GM12872 (cell line): ENCODE measurements around the gene USP49.

ENCODE experiments used
- CTCF ChIP-seq: IDR thresholded peaks from 3 replicates; pipeline ENCODE4 v1.5.1; 2011; ENCODE audit warnings: low read depth, mild to moderate bottlenecking, low read length, moderate library complexity; ENCODE audit not compliant: insufficient read depth

USP49 gene

GRCh38 chr6:41750374-41750773 is 144.8 kb downstream of the USP49 start:
- no peak for TF ChIP-seq CTCF

GRCh38 chr6:41748542-41748941 is 146.6 kb downstream of the USP49 start:
- TF ChIP-seq CTCF = no peak

- TF ChIP-seq CTCF = no peak
Measured at GRCh38 chr6:41748102-41748477, 147.1 kb downstream of the USP49 start.

GRCh38 chr6:41747256-41748101 is 147.7 kb downstream of the USP49 start, which contains the start of gene PGC:
PGC (minus strand) TSS chr6:41747397; CDS start chr6:41747334, 63 bp downstream.
- TF ChIP-seq CTCF = no peak

- TF ChIP-seq CTCF = no peak
Measured at GRCh38 chr6:41746107-41746506, 149.1 kb downstream of the USP49 start.

GRCh38 chr6:41744236-41744787 is 150.9 kb downstream of the USP49 start:
- TF ChIP-seq CTCF = no peak

GRCh38 chr6:41743406-41744235 is 151.6 kb downstream of the USP49 start:
- TF ChIP-seq CTCF = no peak
